Stomach smooth muscle (tissue), 2 donors: ENCODE data around the gene AMHR2.
"Not testable (repeated sequence)": the region's sequence is repeated elsewhere in the genome, so short reads cannot be mapped to it uniquely, and the experiment has no call there.

ENCODE experiments used
- H3K27ac ChIP-seq: one replicate; pipeline ENCODE4 v1.7.0; 2013; ENCODE audit warnings: mild to moderate bottlenecking, low read length, inconsistent platforms
- H3K27me3 ChIP-seq, 2 donors: one replicate each; pipeline ENCODE4 v1.7.0; 2013; ENCODE audit warnings: low read length in 2 of 2; ENCODE audit not compliant: insufficient read depth in 2 of 2, control insufficient read depth in 1 of 2
- H3K36me3 ChIP-seq, 2 donors: one replicate each; pipeline ENCODE4 v1.7.0; 2013; ENCODE audit warnings: low read length in 2 of 2; ENCODE audit not compliant: control insufficient read depth in 2 of 2, insufficient read depth in 2 of 2
- H3K4me1 ChIP-seq: one replicate; pipeline ENCODE4 v1.7.0; 2013; ENCODE audit warnings: low read length; ENCODE audit not compliant: control insufficient read depth, insufficient read depth
- H3K4me3 ChIP-seq, 2 donors: one replicate each; pipeline ENCODE4 v1.7.0; 2013; ENCODE audit warnings: low read length in 2 of 2
- H3K9ac ChIP-seq, 2 donors: one replicate each; pipeline ENCODE4 v1.7.0; 2013; ENCODE audit warnings: low read length in 2 of 2, mild to moderate bottlenecking in 1 of 2
- H3K9me3 ChIP-seq, 2 donors: one replicate each; pipeline ENCODE4 v1.7.0; 2013; ENCODE audit warnings: low read length in 2 of 2; ENCODE audit not compliant: control insufficient read depth in 2 of 2
- donor health status: healthy.
- donor health status: Pancreatic carcinoma.

AMHR2 gene

DNA sequence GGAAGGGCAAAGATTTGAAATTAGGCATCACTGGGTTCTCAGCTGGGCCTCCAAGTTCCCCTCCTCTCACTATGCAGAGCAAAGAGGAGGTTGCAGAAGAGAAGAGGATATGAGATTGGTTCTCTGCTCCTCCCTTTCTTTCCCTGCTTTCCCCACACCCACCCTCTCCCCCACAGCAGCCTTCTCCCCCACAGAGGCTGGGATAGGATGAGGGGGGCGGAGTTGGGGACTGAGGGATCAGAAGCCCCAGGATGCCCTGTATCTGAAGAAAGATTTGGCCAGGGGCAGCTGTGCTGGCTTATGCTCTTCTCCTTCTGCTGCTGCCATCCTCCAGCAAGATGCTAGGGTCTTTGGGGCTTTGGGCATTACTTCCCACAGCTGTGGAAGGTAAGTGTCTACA is at the start of gene AMHR2:
AMHR2 (plus strand) TSS at position 259 of the 400 bp plus-strand sequence; CDS start at position 339, 80 bp downstream.
- Histone ChIP-seq H3K36me3 (no peaks in the 10 kb centered on the region), H3K27me3 (no peaks in the 10 kb centered on the region), H3K9me3 (no peaks in the 10 kb centered on the region), H3K9ac (no peak within 1 kb of the TSS), H3K27ac (no peak within 1 kb of the TSS), H3K4me1 (peaks cover 5% of the 10 kb centered on the region), H3K4me3 (no peak within 1 kb of the TSS)

DNA sequence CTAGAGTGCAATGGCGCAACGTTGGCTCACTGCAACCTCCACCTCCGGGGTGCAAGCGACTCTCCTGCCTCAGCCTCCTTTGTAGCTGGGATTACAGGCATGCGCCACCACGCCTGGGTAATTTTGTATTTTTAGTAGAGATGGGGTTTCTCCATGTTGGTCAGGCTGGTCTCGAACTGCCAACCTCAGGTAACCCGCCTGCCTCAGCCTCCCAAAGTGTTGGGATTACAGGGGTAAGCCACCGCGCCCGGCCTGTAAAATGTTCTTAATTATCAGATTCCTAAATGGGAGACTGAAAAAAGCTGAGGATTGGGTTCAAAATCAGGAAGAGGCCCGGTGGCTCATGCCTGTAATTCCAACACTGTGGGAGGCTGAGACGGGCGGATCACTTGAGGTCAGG is 49.4 kb upstream of the AMHR2 start:
- not testable (repeated sequence) for H3K27ac ChIP-seq, H3K9ac ChIP-seq, H3K9me3 ChIP-seq, H3K27me3 ChIP-seq, H3K36me3 ChIP-seq, H3K4me3 ChIP-seq
- H3K4me1 ChIP-seq, result peaks cover 25% of the 10 kb centered on the region

DNA sequence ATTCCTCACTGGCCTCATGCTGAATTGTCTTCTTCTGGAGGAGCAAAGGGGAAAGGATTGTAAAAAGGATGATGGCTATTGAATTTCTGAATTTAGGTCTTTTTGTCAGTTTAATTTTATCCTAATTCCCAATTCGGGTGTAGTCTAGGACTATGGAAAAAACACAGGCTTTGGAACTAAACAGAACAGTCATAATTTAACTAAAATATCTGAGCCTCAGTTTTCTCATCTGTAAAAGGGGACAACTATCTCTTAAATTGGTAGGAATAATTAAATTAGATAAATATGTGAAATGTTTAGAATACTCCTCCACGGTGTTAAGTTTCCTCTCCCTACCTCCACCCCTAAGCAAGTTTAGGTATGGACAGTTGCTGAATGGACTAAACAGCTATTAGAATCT is 46.9 kb upstream of the AMHR2 start:
- H3K27ac ChIP-seq, result no peak overlapping the region
- H3K9ac ChIP-seq, result no peak overlapping the region
- H3K36me3 ChIP-seq, result peaks cover under 1 to 2% of the 10 kb centered on the region in 2 donors
- no peaks in the 10 kb centered on the region for H3K27me3 ChIP-seq
- H3K4me3 ChIP-seq, result no peak overlapping the region
- H3K9me3 ChIP-seq, result no peaks in the 10 kb centered on the region
- H3K4me1 ChIP-seq, result peaks cover 18% of the 10 kb centered on the region

DNA sequence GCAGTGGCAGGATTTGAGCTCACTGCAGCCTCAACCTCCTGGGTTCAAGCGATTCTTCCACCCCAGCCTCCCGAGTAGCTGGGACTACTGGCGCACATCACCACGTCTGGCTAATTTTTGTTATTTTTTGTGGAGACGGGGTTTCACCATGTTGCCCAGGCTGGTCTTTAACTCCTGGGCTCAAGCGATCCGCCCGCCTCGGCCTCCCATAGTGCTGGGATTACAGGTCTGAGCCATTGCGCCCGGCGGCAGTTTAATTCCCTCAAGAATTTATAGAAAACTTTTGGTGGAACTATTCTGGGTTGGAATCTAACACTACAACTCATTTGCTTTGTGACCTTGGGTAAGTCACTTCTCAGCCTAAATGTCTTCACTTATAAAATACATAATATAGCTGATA is 45.4 kb upstream of the AMHR2 start:
- peaks cover 15 to 17% of the 10 kb centered on the region in 2 donors for H3K36me3 ChIP-seq
- H3K27me3 ChIP-seq, result no peaks in the 10 kb centered on the region
- H3K4me3 ChIP-seq, result peak overlapping the region in 1 of 2 donors; percentile 86
- no peaks in the 10 kb centered on the region for H3K9me3 ChIP-seq
- no peak overlapping the region for H3K9ac ChIP-seq
- H3K4me1 ChIP-seq, result peaks cover 29% of the 10 kb centered on the region
- H3K27ac ChIP-seq, result peak overlapping the region; percentile 96

- Histone ChIP-seq H3K9me3 (no peaks in the 10 kb centered on the region), H3K27ac (peak overlapping the region; percentile 96), H3K4me1 (peaks cover 32% of the 10 kb centered on the region), H3K36me3 (peaks cover 18 to 21% of the 10 kb centered on the region in 2 donors), H3K9ac (peak overlapping the region; percentile 84 to 93), H3K27me3 (no peaks in the 10 kb centered on the region), H3K4me3 (peak overlapping the region; percentile 86 to 92)
Measured at GRCh38 chr12:53378724-53379388, 44.8 kb upstream of the AMHR2 start.

- peak overlapping the region; percentile 84 to 93 for H3K9ac ChIP-seq
- peaks cover 18 to 21% of the 10 kb centered on the region in 2 donors for H3K36me3 ChIP-seq
- peaks cover 36% of the 10 kb centered on the region for H3K4me1 ChIP-seq
- peak overlapping the region; percentile 96 for H3K27ac ChIP-seq
- H3K27me3 ChIP-seq, result no peaks in the 10 kb centered on the region
- no peaks in the 10 kb centered on the region for H3K9me3 ChIP-seq
- H3K4me3 ChIP-seq, result peak overlapping the region; percentile 86 to 92
Measured at GRCh38 chr12:53379389-53380103, 44.1 kb upstream of the AMHR2 start.

DNA sequence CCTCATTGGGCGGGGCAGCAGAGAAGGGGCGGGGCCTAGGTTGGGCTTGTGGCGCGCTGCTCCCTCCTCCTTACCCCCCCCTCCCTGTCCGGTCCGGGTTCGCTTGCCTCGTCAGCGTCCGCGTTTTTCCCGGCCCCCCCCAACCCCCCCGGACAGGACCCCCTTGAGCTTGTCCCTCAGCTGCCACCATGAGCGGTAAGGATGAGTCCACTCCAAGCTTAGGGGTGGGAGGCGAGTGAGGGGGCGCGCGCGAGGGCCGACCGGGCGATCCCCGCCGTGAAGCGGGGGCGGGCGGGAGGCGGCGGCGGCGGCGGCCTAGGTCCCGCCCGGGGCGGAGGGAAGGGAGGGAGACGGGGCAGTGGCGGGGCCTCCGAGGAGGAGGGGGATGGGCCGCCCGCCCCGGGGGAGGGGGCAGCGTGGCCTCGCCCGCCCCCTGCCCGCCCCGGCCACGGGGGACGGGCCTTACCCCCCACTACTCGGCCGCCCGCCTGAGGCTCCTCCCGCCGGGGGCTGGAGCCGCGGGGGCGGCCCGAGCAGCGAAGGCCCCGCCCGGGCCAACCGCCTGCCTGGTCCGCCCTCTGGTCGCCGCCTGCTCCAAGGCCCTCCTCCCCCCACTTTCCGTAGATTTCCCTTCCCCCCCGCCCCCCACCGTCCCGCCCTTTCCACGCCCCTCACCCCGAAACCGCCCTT is 43.4 kb upstream of the AMHR2 start, which contains the start of gene SP1:
SP1 (plus strand) TSS at position 73 of the 690 bp plus-strand sequence; CDS start at position 189, 116 bp downstream.
- peaks cover 38% of the 10 kb centered on the region for H3K4me1 ChIP-seq
- H3K9me3 ChIP-seq, result no peaks in the 10 kb centered on the region
- H3K27ac ChIP-seq, result peak within 1 kb of the TSS; percentile 96
- peaks cover 18 to 21% of the 10 kb centered on the region in 2 donors for H3K36me3 ChIP-seq
- H3K4me3 ChIP-seq, result peak within 1 kb of the TSS; percentile 86 to 92
- no peaks in the 10 kb centered on the region for H3K27me3 ChIP-seq
- H3K9ac ChIP-seq, result peak within 1 kb of the TSS; percentile 84 to 93

- Histone ChIP-seq H3K36me3 (peaks cover 18 to 22% of the 10 kb centered on the region in 2 donors), H3K27me3 (no peaks in the 10 kb centered on the region), H3K9me3 (no peaks in the 10 kb centered on the region), H3K27ac (peak overlapping the region; percentile 37), H3K4me3 (peak overlapping the region; percentile 54 to 69), H3K4me1 (peaks cover 38% of the 10 kb centered on the region), H3K9ac (peak overlapping the region; percentile 36 to 47)
Measured at GRCh38 chr12:53380794-53381730, 42.6 kb upstream of the AMHR2 start.

DNA sequence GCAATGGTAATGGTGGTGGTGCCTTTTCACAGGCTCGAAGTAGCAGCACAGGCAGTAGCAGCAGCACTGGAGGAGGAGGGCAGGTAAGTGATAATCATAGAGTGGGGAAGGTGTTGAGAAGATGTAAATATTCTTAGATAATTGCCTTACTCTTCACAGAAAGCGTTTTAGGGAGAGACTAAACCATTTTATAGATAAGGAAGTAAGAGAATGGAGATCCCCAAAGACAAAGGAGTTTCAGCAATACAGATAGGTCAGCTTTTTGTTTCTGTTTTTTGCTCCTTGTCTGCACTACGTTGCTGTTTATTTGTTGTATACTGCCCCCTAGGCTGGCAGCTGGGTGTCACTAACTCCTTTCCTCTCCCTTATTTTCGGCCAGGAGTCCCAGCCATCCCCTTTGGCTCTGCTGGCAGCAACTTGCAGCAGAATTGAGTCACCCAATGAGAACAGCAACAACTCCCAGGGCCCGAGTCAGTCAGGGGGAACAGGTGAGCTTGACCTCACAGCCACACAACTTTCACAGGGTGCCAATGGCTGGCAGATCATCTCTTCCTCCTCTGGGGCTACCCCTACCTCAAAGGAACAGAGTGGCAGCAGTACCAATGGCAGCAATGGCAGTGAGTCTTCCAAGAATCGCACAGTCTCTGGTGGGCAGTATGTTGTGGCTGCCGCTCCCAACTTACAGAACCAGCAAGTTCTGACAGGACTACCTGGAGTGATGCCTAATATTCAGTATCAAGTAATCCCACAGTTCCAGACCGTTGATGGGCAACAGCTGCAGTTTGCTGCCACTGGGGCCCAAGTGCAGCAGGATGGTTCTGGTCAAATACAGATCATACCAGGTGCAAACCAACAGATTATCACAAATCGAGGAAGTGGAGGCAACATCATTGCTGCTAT is 41.7 kb upstream of the AMHR2 start:
- H3K9me3 ChIP-seq, result no peaks in the 10 kb centered on the region
- peak overlapping the region; percentile 12 for H3K27ac ChIP-seq
- peak overlapping the region; percentile 54 to 69 for H3K4me3 ChIP-seq
- H3K36me3 ChIP-seq, result peaks cover 18 to 24% of the 10 kb centered on the region in 2 donors
- no peaks in the 10 kb centered on the region for H3K27me3 ChIP-seq
- peak overlapping the region; percentile 12 to 29 for H3K9ac ChIP-seq
- peaks cover 43% of the 10 kb centered on the region for H3K4me1 ChIP-seq
